ENCODE measurements around the gene STXBP6.
"Not testable (repeated sequence)": the region's sequence is repeated elsewhere in the genome, so short reads cannot be mapped to it uniquely, and the experiment has no call there.

STXBP6 gene

GRCh38 chr14:24941719-24942118 lies 108.2 kb downstream of the STXBP6 start:
- no peak for TF ChIP-seq CTCF (IDR thresholded peaks at IDR 0.05; ENCODE audit: low read depth, low read length, missing control alignments)
- no peak overlapping the region for H3K27ac ChIP-seq
- H3K4me3 ChIP-seq (ENCODE audit: low read depth, low read length) = no peak overlapping the region
- in situ Hi-C loops (cut with HindIII; ENCODE audit: low pct_ligation_motif_present, low sequenced_read_pairs) = no loop called here
- H3K36me3 ChIP-seq (replicated peaks) = no peaks in the 10 kb centered on the region
- H3K27me3 ChIP-seq (replicated peaks) = no peaks in the 10 kb centered on the region
- no peak for DNase-seq

GRCh38 chr14:24940213-24940783 lies 109.6 kb downstream of the STXBP6 start:
- DNase-seq = no peak
- no peak overlapping the region for H3K4me3 ChIP-seq (ENCODE audit: low read depth, low read length)
- TF ChIP-seq CTCF (IDR thresholded peaks at IDR 0.05; ENCODE audit: low read depth, low read length, missing control alignments) = no peak
- no peak overlapping the region for H3K27ac ChIP-seq
- H3K36me3 ChIP-seq (replicated peaks) = no peaks in the 10 kb centered on the region
- in situ Hi-C loops (cut with HindIII; ENCODE audit: low pct_ligation_motif_present, low sequenced_read_pairs) = no loop called here
- no peaks in the 10 kb centered on the region for H3K27me3 ChIP-seq (replicated peaks)

- Histone ChIP-seq H3K4me3 (ENCODE audit: low read depth, low read length) (no peak overlapping the region), H3K36me3 (replicated peaks) (no peaks in the 10 kb centered on the region), H3K27me3 (replicated peaks) (no peaks in the 10 kb centered on the region), H3K27ac (no peak overlapping the region)
- in situ Hi-C loops (cut with HindIII; ENCODE audit: low pct_ligation_motif_present, low sequenced_read_pairs) = no loop called here
- TF ChIP-seq CTCF (IDR thresholded peaks at IDR 0.05; ENCODE audit: low read depth, low read length, missing control alignments) = no peak
- no peak for DNase-seq
Observed at GRCh38 chr14:24938593-24938992, 111.4 kb downstream of the STXBP6 start.

- Histone ChIP-seq H3K36me3 (replicated peaks) (no peaks in the 10 kb centered on the region), H3K4me3 (ENCODE audit: low read depth, low read length) (no peak overlapping the region), H3K27me3 (replicated peaks) (no peaks in the 10 kb centered on the region), H3K27ac (no peak overlapping the region)
- TF ChIP-seq CTCF (IDR thresholded peaks at IDR 0.05; ENCODE audit: low read depth, low read length, missing control alignments) = no peak
- in situ Hi-C loops (cut with HindIII; ENCODE audit: low pct_ligation_motif_present, low sequenced_read_pairs) = no loop called here
- DNase-seq = no peak
Observed at GRCh38 chr14:24937300-24937699, 112.6 kb downstream of the STXBP6 start.

- H3K27me3 ChIP-seq (replicated peaks) = not testable (repeated sequence)
Observed at GRCh38 chr14:24936773-24937172, 113.2 kb downstream of the STXBP6 start.

GRCh38 chr14:24935796-24936195 lies 114.2 kb downstream of the STXBP6 start:
- Histone ChIP-seq H3K4me3 (ENCODE audit: low read depth, low read length) (no peak overlapping the region), H3K27me3 (replicated peaks) (no peaks in the 10 kb centered on the region), H3K27ac (no peak overlapping the region), H3K36me3 (replicated peaks) (no peaks in the 10 kb centered on the region)
- no peak for DNase-seq
- no peak for TF ChIP-seq CTCF (IDR thresholded peaks at IDR 0.05; ENCODE audit: low read depth, low read length, missing control alignments)
- in situ Hi-C loops (cut with HindIII; ENCODE audit: low pct_ligation_motif_present, low sequenced_read_pairs) = no loop called here

More at GRCh38 chr14:24936773-24937172, 113.2 kb downstream of the STXBP6 start:
- in situ Hi-C loops (cut with HindIII; ENCODE audit: low pct_ligation_motif_present, low sequenced_read_pairs); H3K4me3 ChIP-seq (ENCODE audit: low read depth, low read length); DNase-seq; H3K36me3 ChIP-seq (replicated peaks); H3K27ac ChIP-seq: not testable (repeated sequence)
